SIG-M5 (cell line): ENCODE data around the gene FABP7.

Source experiments
- DNase-seq: peaks from one replicate; lab custom pipeline; 2025; lab: John Stamatoyannopoulos, UW

The FABP7 gene

DNA sequence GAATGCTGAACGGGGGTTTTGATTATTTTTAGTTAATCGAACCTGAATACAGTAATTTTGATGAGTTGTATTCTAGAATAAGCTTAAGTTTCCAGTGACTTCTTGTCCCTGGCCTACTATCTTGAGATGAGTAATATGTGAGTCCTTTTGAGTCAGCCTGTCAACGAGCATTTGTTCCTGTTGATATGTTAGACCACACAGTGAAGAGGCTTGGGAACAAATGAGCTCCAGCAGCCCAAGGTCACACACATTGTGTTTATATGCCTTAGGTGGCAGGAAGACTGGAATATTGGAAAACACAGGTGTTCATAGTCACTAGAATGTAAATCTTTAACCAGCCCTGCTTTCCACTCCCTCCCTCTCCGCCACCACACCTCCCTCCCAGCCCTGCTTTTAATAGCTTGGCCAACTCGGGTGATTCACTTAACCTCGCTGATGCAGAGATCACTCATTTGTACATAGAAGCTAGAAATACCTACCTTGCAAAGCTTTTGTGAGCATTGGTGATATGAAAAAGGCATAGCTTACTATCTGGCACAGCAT is 18.7 kb downstream of the FABP7 start:
- DNase-seq, result no peak

GRCh38 chr6:122799140-122799745 is 19.7 kb downstream of the FABP7 start:
- DNase-seq, result no peak

DNA sequence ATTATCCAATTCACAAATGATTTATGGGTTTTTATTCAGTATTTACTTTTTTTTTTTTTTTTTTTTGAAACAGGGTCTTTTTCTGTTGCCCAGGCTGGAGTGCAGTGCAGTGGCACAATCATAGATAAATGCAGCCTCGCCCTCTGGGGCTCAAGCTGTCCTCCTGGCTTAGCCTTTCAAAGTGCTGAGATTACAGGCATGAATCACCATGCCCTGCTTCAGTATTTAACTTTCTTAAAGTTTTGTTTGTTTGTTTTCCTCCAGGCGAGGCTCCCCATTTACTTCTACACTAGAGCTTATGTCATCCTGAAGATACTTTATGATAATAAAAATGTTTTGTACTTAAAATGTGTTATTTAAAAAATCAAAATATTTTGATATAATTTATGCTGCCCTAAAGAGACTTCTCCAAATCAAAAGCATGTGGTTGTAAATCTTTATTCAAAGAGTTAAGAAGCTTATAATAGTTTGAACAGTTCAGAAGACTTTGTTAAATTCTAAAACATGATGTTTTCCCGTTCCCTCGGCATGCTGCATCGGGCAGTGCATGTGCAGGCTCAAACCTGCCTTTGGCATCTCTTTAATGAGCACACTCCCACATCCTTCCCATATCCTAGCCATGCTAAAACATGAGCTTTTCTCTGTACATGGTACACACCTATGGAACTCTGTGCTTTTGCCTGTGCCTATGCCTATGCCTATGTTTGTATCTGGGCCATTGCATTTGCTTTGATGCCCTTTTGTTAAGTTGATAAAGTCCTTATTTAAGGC is 20.6 kb downstream of the FABP7 start:
- DNase-seq, result no peak

DNA sequence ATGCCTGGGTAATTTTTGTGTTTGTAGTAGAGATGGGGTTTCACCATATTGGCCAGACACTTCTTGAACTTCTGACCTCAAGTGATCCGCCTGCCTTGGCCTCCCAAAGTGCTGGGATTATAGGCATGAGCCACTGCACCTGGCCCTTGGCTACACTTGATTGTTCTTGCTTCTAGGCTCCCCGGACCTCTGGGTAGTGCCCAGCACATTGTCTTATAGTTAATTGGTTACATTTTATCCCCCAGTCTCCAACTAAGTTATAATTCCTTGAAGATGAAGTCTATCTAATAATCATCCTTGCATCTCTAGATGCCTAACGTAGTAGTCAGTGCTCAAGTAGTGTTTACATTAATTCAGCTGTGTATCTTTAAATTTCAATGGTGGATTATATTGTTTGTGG is 21.4 kb downstream of the FABP7 start:
- DNase-seq, result no peak

DNA sequence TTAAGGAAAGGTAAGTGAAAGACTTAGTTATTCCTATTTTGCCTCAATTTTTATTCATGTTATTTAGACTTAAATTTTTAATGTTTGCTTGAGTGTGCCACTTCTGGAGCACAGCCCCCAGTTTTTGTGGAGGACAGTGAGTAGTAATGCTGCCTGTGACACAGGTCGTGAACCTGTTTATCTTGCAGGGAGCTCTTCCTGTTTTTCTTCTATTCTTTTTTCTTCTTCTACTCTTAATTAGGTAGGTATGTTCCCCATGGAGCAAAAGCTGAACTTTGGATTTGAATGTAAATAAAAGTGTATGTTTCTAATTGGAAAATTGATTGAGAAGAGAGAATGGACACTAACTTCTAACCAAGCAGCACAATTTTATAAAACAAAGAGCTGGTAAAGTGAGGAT is 21.9 kb downstream of the FABP7 start:
- no peak for DNase-seq

DNA sequence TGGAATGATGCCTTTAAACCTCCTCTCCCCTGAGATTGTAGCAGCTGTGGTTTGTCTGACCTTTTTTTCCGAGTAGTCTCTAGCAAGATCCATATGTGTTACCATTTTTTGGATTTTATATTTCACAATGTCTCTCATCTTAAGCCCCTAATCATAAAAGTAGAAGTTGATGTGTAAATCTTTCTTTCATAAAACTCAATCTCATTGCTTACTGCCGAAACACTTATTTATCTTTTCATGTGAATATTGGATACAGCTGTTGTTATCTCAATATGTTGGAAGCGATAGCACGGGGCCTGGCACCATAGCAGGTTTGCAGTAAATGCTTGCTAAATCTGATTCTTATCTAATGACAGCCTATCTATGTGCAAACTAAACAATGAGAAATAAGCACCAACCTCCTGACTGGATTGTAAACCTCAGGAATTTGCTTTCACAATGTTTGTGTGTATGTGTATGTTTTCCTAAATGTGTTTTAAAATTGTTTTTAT is 23.7 kb downstream of the FABP7 start:
- no peak for DNase-seq

DNA sequence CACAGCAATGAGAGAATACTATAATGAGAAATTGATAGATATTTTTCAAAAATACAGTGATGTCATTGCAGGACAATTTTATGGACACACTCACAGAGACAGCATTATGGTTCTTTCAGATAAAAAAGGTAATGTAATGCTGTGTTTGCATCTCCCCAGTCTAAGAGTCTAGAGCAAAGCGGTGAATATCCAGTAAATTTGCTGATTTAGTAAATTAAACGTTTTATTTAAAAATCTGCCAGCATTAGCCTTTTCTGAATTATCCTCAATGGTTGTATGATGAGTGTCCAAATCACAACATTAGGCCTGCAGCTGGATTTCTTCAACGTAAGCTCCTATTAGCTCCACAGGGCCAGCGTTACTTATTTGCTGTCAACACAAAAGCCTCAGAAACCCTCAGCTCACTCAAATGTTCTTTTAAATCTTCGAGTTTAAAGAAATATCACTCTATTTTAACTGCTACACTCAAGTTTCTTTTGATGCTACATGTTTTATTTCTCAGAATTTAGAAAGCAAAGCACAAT is 25.5 kb downstream of the FABP7 start:
- DNase-seq, result no peak

DNA sequence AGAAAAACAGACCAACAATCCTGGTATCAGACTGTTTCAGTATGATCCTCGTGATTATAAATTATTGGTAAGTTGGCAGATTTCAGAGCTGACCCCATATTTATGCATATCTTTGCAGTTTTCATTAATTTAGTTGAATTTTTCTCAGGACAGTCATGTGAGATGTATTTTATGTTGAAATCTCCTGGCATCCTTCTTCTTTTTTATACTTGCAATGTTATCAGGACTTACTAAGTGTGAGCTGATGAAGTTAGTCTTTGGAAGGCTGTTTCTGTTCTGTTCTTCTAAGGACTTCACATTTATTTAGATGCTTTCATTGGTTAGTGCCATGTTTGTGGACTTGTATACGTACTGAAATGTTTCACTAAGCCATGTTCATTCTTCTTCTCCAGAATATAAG is 26.8 kb downstream of the FABP7 start:
- no peak for DNase-seq

DNA sequence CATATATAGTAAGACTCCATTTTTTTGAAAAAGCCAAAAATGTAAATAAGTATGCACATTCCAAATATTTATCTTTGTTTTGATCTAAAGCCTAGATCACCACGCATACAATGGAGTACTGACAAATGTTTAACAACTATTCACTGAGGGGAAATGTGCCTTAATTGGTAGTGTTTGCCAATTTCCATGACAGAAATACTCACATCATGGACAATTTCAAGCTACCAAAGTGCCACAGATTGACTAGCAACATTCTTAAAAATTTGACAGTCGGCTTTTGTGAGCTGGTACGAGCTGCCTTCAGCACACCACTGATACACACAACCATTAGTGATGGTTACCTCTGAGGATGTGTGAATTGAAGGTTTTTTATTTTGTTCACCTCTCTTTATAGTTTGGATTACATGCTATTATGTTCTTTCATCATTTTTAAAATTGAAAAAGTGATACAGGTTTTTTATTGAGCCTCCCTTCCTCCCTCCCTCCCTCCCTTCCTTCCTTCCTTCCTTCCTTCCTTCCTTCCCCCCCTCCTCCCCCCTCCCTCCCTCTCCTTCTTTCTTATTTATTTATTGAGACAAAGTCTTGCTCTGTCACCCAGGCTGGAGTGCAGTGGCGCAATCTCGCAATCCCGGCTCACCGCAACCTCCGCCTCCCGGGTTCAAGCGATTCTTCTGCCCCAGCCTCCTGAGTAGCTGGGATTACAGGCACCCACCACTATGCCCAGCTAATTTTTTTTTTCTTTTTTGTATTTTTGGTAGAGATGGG is 28.8 kb downstream of the FABP7 start:
- DNase-seq, result no peak

GRCh38 chr6:122809001-122809400 is 29.5 kb downstream of the FABP7 start:
- no peak for DNase-seq

- DNase-seq, result no peak
Measured at GRCh38 chr6:122809691-122810090, 30.2 kb downstream of the FABP7 start.

DNA sequence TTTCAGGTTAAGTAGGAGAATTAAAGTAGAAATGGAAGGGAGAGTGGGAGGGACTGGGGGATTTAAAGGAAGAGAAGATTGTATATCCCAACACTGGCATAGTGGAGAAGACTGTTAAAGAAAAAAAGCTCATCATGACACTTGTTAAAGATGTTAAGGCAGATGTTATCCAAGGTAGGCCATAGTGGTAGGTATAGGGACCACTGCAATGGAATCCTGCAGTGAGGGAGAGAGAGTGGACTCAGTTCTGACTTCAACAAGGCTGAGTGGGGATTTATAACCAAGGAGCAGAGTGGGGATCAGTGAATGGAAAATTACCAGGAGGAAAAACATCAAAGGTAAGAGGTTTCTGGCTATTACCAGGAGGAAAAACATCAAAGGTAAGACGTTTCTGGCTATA is 30.7 kb downstream of the FABP7 start:
- DNase-seq, result no peak

- no peak for DNase-seq
Measured at GRCh38 chr6:122817358-122817757, 37.8 kb downstream of the FABP7 start.

GRCh38 chr6:122817766-122818165 is 38.2 kb downstream of the FABP7 start:
- no peak for DNase-seq

DNA sequence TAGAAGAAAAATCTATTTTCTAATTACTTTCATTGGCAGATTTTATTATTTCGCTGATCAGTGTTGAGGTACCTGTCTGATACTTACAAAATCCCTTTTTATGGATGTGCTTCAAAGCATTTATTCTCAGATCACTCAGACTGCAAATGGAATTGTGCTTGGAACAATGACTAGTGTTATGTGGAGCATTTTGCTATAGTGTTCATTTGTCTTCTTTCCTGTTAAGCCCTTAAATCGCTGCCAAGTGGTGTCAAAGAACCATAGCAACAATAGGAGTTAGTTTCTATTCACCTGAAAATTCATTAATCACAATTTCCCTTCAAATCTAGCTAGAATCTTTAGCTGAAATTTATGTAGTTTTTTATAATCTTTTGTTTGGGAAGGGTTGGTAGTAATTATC is 39.4 kb downstream of the FABP7 start:
- DNase-seq, result no peak

- DNase-seq, result no peak
Measured at GRCh38 chr6:122821095-122821494, 41.6 kb downstream of the FABP7 start.

DNA sequence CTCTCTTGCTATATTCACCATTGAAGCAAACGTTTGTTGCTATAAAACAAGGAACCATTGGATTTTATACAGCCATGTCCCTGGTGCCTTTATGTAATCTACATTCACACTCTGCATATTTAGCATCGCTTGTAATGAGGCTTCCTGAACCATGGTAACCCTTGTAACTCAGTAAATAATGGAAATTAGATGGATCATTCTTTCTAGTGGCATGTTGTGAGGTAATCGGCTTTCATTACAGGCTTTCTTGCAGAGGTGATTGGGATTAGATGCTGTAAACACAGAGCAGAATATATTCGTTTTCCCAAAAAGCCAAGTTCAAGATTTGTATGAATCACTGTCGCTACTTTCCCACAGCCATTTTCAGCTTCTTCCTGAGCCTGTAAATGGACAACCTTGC is 45.6 kb downstream of the FABP7 start:
- no peak for DNase-seq

DNA sequence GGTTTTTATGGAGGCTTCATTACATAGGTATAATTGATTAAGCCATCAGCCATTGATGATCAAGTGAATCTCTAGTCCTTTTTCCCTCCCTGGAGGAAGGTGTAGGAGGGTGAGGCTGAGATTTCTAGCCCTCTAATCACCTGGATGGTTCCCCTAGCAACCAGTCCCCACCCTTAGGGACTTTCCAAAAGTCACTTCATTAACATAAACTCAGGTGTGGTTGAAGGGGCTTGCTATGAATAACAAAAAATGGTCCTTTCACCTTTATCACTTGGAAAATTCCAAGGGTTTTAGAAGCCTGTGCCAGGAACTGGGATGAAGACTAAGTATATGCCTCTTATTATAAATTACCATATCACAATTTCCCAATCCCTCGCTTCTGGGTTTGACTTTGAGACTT is 49.9 kb downstream of the FABP7 start:
- no peak for DNase-seq

DNA sequence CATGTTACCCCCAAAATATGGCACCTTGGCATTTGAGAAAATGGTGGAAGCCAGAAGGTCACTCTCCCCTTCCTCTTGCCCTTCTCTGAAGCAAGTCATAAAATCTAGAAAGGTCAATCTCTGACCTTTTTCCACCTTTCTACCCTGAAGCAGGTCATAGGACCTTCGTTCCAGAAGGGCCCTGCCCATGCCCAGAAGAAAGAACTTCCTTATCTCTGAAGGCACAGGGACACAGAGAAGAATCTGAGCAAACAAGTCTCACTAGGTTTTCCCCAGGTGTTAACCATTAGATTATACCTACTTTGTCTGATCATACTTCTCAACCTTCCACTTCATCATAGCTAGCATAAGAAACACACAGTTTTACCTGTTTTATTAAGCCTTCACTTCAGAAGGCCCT is 52.0 kb downstream of the FABP7 start:
- no peak for DNase-seq

- DNase-seq, result no peak
Measured at GRCh38 chr6:122832459-122832858, 52.9 kb downstream of the FABP7 start.

DNA sequence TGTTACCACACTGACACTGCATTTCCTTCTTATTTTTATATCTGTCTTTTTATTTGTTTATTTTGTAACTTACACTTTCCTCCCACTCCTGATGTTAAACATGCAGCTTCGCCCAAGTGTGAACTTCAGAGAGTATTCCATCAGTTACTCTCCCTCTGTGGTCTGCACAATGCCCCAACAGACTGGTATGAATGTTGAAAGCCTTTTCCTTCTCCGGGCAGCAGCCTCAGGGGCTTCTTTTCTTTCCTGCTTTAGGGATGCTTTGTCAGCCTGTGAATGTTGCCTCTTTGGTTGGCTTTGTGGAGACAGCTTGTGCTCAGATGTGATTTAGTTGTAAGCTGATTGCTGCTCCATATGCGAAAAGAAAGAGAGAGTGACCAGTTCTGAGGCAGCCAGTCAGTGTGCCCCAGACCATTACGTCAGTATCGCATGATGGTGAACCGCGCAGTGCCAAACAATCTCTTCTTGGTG is 53.5 kb downstream of the FABP7 start:
- DNase-seq, result no peak
